ENCODE measurements around the gene P4HB. TPM values are rescaled to one million over a fixed set of nuclear protein-coding genes. Genes with fewer than 3 reads are reported as not detected.

P4HB gene
- total RNA-seq, 2 experiments from 2014 or later, result 223 to 233 TPM

DNA sequence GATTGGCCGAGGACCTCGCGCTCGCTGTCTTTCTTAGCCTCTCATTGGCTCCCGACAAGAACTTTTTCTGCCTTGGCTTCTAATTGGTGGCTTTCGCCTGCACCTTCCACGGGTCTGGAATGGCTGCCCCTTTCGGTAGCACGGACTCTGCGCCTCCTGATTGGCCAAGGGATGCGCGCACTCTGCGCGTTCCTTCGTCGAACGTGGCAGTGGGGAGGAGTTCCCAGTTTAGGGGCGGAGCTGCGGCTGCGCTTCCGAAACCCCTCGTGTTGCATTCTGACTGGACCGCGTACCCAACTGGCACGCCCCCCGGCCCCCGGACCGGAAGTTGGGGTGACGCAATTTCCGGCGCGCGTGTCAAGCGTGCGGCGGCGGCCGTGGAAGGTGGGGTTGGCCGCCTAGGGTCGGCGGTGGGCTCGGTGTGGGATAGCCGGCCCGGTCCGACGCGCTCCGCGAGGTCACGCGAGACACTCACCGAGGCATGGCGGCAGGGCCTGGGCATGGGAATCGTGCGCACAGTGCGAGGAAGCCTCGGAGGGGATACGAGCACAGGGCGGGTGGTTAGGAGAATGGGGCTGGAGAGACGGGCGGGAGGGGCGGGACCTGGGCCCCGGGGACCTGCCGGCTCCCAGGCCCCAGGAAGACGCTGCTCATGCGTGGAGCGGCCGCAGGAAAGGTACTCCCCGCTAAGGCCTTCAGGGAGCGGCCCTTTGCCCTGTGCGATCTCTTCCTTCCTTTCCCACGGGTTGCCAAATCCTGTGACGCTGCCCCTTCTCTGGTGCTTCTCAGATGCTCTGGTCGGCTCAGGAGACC, 627 bp upstream of the P4HB start:
- CTCF ChIA-PET, result interaction anchor here (1.2 kb wide), 1 partner anchor 9 kb away, joined by 3 read pairs; no protein-coding TSS in a partner anchor
- peaks cover 29% of the 10 kb centered on the region for H3K4me1 Mint-ChIP-seq (ENCODE audit: low read depth)
- intact Hi-C loops (cut with DNase I, micrococcal nuclease), result loop anchor here (1.0 to 10.0 kb wide), 8 partner anchors 10 to 346 kb away; partner anchors contain the start of genes ARHGDIA (in 2 of the 2), MCRIP1 (in 2 of the 2), ACTG1 (in 1 of the 2) and ARL16 (in 1 of the 2)

DNA sequence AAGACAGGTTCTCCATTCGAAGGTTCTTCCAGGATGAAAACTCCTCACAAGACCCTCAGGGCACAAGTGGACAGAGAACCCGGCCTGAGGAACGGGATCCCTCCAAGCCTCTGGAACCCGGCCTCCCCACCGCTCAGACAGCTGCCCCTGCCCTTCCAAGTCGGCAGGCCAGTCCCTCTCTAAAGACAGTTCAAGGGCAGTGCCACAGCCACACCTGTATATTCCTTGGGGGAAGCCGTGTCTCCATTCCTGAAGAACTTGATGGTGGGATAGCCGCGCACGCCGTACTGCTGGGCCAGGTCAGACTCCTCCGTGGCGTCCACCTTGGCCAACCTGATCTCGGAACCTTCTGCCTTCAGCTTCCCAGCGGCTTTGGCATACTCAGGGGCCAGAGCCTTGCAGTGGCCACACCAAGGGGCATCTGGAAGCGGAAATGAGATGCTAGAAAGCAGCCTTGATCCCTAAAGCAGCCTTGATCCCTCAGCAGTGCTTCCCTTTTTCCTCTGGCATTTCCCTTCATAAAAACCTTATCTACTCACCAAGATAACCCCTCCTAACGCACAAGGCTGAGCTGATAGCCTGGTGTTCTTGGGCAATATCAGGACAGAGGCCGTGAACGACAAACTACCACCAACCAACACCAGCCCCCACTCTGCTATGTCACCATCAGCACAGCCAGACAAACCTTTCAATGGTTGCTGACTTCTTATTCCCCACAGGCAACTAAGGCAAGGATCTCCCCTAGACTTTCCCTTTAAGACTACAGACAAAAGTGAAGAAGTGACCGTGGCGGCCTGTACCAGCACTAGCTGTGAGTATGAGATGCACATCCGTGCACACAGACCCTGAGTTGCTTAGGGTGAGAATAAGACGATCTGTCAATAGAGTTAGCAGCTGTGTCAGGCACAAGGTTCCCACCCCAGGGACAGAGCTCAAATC, 1.1 kb downstream of the P4HB start:
- Mint-ChIP-seq H3K9me3 (no peaks in the 10 kb centered on the region), H3K36me3 (ENCODE audit: low read depth) (peaks cover 33% of the 10 kb centered on the region), H3K4me1 (ENCODE audit: low read depth) (peaks cover 29% of the 10 kb centered on the region), H3K4me3 (peak overlapping the region; percentile 87), H3K27me3 (no peaks in the 10 kb centered on the region), H3K27ac (peak overlapping the region; percentile 72)
- H3K4me3 ChIP-seq (ENCODE audit: low read length), result peak overlapping the region; percentile 78
- H3K27ac ChIP-seq (ENCODE audit: low read depth in 1 of 2, low read length in 2 of 2), result peak overlapping the region in 1 of 2 donors; percentile 56
- TF ChIP-seq, protein P1, sequence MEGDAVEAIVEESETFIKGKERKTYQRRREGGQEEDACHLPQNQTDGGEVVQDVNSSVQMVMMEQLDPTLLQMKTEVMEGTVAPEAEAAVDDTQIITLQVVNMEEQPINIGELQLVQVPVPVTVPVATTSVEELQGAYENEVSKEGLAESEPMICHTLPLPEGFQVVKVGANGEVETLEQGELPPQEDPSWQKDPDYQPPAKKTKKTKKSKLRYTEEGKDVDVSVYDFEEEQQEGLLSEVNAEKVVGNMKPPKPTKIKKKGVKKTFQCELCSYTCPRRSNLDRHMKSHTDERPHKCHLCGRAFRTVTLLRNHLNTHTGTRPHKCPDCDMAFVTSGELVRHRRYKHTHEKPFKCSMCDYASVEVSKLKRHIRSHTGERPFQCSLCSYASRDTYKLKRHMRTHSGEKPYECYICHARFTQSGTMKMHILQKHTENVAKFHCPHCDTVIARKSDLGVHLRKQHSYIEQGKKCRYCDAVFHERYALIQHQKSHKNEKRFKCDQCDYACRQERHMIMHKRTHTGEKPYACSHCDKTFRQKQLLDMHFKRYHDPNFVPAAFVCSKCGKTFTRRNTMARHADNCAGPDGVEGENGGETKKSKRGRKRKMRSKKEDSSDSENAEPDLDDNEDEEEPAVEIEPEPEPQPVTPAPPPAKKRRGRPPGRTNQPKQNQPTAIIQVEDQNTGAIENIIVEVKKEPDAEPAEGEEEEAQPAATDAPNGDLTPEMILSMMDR (IDR thresholded peaks at IDR 0.05), result no peak
- intact Hi-C loops (cut with DNase I, micrococcal nuclease), result loop anchor here in 1 of 2 experiments (5.0 kb wide), 1 partner anchor 177 kb away; the partner anchor contains the start of genes ARL16 and HGS
- H3K9me3 ChIP-seq (ENCODE audit: control insufficient read depth in 1 of 2, insufficient read depth in 1 of 2, low read length in 2 of 2), result no peaks in the 10 kb centered on the region
- CTCF ChIA-PET, result no interaction called here
- H3K36me3 ChIP-seq (ENCODE audit: insufficient read depth, low read length), result peaks cover 54% of the 10 kb centered on the region
- no peaks in the 10 kb centered on the region for H3K27me3 ChIP-seq (ENCODE audit: control insufficient read depth in 1 of 2, insufficient read depth in 2 of 2, low read length in 2 of 2)
- POLR2A ChIA-PET, result interaction anchor here (1.0 to 1.6 kb wide), 3 partner anchors 11 to 156 kb away, joined by 3 to 7 read pairs (median 3); partner anchors contain the start of genes MCRIP1 and MRPL12
- ATAC-seq (ENCODE audit: poor library complexity), result no peak
- H3K4me1 ChIP-seq (ENCODE audit: insufficient read depth, low read length), result peaks cover 54% of the 10 kb centered on the region
- DNase-seq, result peak in 1 of 14 experiments; percentile 38

More for the DNA sequence above, 627 bp upstream of the P4HB start:
- Mint-ChIP-seq H3K27me3 (no peaks in the 10 kb centered on the region), H3K9me3 (no peaks in the 10 kb centered on the region), H3K27ac (peak overlapping the region; percentile 96), H3K4me3 (peak overlapping the region; percentile 94), H3K36me3 (ENCODE audit: low read depth) (peaks cover 19% of the 10 kb centered on the region)
- POLR2A ChIA-PET, result interaction anchor here (0.6 to 2.5 kb wide), 12 partner anchors 10 to 349 kb away, joined by 3 to 63 read pairs (median 4); partner anchors contain the start of genes ARHGDIA, ARL16, CCDC137 and DCXR
- ATAC-seq (ENCODE audit: poor library complexity) (peak; percentile 86), DNase-seq (peak; percentile 98 to 100 (median 99))
- Histone ChIP-seq H3K36me3 (ENCODE audit: insufficient read depth, low read length) (peaks cover 41% of the 10 kb centered on the region), H3K9me3 (ENCODE audit: control insufficient read depth in 1 of 2, insufficient read depth in 1 of 2, low read length in 2 of 2) (no peaks in the 10 kb centered on the region), H3K4me3 (ENCODE audit: low read length) (peak overlapping the region; percentile 63), H3K27ac (ENCODE audit: low read depth in 1 of 2, low read length in 2 of 2) (peak overlapping the region; percentile 93 to 95), H3K27me3 (ENCODE audit: control insufficient read depth in 1 of 2, insufficient read depth in 2 of 2, low read length in 2 of 2) (no peaks in the 10 kb centered on the region), H3K4me1 (ENCODE audit: insufficient read depth, low read length) (peaks cover 60% of the 10 kb centered on the region)
- TF ChIP-seq, protein P1 (IDR thresholded peaks at IDR 0.05), result no peak

Data from CD4-positive, alpha-beta T cell (primary cell).